ENCODE results near the gene TDRD15. TPM values are rescaled to one million over a fixed set of nuclear protein-coding genes. Genes with fewer than 3 reads are reported as not detected.

TDRD15 gene
- total RNA-seq, result not detected

GRCh38 chr2:21123473-21124393, at the start of gene TDRD15:
TSS of gene TDRD15 (plus strand) at chr2:21123968. CDS start at chr2:21137468, 13,500 bp downstream.
- Mint-ChIP-seq H3K27me3 (no peaks in the 10 kb centered on the region), H3K4me1 (ENCODE audit: low read depth) (no peaks in the 10 kb centered on the region), H3K36me3 (ENCODE audit: low read depth) (no peaks in the 10 kb centered on the region), H3K4me3 (no peak within 1 kb of the TSS), H3K27ac (no peak within 1 kb of the TSS), H3K9me3 (no peaks in the 10 kb centered on the region)
- no peak for DNase-seq
- ChIA-PET CTCF (interaction anchor here (1.3 kb wide), 1 partner anchor 80 kb away, joined by 3 read pairs; the partner anchor contains the start of gene APOB), POLR2A (no interaction called here)
- intact Hi-C loops (cut with micrococcal nuclease), result no loop called here
- ATAC-seq, result no peak
- TF ChIP-seq, protein P1, sequence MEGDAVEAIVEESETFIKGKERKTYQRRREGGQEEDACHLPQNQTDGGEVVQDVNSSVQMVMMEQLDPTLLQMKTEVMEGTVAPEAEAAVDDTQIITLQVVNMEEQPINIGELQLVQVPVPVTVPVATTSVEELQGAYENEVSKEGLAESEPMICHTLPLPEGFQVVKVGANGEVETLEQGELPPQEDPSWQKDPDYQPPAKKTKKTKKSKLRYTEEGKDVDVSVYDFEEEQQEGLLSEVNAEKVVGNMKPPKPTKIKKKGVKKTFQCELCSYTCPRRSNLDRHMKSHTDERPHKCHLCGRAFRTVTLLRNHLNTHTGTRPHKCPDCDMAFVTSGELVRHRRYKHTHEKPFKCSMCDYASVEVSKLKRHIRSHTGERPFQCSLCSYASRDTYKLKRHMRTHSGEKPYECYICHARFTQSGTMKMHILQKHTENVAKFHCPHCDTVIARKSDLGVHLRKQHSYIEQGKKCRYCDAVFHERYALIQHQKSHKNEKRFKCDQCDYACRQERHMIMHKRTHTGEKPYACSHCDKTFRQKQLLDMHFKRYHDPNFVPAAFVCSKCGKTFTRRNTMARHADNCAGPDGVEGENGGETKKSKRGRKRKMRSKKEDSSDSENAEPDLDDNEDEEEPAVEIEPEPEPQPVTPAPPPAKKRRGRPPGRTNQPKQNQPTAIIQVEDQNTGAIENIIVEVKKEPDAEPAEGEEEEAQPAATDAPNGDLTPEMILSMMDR (IDR thresholded peaks at IDR 0.05), result no peak

DNA sequence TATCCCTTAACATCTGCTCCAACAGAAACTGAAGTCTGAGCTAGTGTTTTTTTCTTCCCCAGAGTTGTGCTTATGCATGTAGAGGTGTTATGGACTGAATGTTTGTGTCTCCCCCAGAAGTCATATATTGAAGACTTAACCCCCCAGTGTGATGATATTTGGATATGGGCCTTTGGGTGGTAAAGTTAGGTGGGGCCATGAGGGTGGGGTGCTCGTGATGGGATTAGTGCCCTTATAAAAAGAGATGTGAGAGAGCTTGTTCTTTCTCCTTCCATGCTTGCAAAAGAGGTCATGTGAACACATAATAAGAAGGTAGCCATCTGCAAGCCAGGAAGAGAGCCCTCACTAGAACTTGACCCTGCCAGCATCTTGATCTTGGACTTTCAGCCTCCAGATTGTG, 45.5 kb upstream of the TDRD15 start:
- Mint-ChIP-seq H3K27ac (no peak overlapping the region), H3K9me3 (peaks cover 3% of the 10 kb centered on the region), H3K4me1 (ENCODE audit: low read depth) (no peaks in the 10 kb centered on the region), H3K36me3 (ENCODE audit: low read depth) (no peaks in the 10 kb centered on the region), H3K4me3 (no peak overlapping the region), H3K27me3 (no peaks in the 10 kb centered on the region)
- POLR2A ChIA-PET, result no interaction called here
- CTCF ChIA-PET, result no interaction called here
- TF ChIP-seq, protein P1 (IDR thresholded peaks at IDR 0.05), result no peak
- intact Hi-C loops (cut with micrococcal nuclease), result no loop called here
- DNase-seq (no peak), ATAC-seq (no peak)

DNA sequence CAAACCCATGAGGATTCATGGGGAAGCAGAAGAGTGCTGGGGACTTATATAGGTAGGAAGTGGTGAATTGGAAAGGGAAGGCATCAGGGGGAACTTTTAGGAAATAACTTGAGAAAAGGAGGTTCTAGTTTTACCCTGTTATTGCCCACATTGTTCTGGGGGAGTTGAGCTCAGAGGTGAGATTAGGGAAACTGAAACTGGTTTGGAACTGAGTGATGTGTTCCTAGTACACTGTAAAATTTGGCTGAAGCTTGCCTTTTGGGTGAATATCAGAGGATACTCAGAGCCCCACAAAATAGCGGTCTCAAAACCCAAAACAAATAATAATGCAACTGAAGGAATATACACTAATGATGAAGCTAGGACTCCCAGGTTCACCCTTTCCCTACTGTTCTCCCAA, 40.3 kb upstream of the TDRD15 start:
- H3K4me1 Mint-ChIP-seq (ENCODE audit: low read depth), result no peaks in the 10 kb centered on the region
- ATAC-seq (no peak), DNase-seq (no peak)
- H3K36me3 Mint-ChIP-seq (ENCODE audit: low read depth), result no peaks in the 10 kb centered on the region
- TF ChIP-seq, protein P1 (IDR thresholded peaks at IDR 0.05), result no peak
- no peak overlapping the region for H3K4me3 Mint-ChIP-seq
- CTCF ChIA-PET, result no interaction called here
- intact Hi-C loops (cut with micrococcal nuclease), result no loop called here
- H3K9me3 Mint-ChIP-seq, result peaks cover under 1% of the 10 kb centered on the region
- no peak overlapping the region for H3K27ac Mint-ChIP-seq
- no peaks in the 10 kb centered on the region for H3K27me3 Mint-ChIP-seq
- POLR2A ChIA-PET, result no interaction called here

DNA sequence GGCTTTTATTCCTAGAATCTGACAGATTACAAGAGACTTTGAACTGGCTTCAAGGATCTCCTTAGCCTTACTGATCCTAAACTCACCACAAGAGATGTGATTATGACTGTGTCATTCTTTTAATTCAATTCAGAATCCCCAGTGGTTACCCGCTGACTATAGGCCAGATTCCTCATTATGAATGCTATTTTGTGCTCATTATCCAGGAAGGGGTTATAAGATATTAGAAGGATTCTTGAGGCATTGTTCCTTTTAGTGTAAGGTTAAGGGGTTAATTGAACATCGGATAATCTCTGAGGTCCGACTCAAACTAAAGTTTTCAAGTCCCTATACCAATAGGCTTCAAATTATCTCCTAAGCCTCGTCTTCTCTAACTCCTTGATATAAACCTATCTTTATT, 39.4 kb upstream of the TDRD15 start:
- no peaks in the 10 kb centered on the region for H3K27me3 Mint-ChIP-seq
- no peaks in the 10 kb centered on the region for H3K4me1 Mint-ChIP-seq (ENCODE audit: low read depth)
- no peaks in the 10 kb centered on the region for H3K9me3 Mint-ChIP-seq
- intact Hi-C loops (cut with micrococcal nuclease), result no loop called here
- ATAC-seq, result no peak
- H3K4me3 Mint-ChIP-seq, result no peak overlapping the region
- TF ChIP-seq, protein P1 (IDR thresholded peaks at IDR 0.05), result no peak
- POLR2A ChIA-PET, result no interaction called here
- no peaks in the 10 kb centered on the region for H3K36me3 Mint-ChIP-seq (ENCODE audit: low read depth)
- CTCF ChIA-PET, result no interaction called here
- no peak for DNase-seq
- H3K27ac Mint-ChIP-seq, result no peak overlapping the region

DNA sequence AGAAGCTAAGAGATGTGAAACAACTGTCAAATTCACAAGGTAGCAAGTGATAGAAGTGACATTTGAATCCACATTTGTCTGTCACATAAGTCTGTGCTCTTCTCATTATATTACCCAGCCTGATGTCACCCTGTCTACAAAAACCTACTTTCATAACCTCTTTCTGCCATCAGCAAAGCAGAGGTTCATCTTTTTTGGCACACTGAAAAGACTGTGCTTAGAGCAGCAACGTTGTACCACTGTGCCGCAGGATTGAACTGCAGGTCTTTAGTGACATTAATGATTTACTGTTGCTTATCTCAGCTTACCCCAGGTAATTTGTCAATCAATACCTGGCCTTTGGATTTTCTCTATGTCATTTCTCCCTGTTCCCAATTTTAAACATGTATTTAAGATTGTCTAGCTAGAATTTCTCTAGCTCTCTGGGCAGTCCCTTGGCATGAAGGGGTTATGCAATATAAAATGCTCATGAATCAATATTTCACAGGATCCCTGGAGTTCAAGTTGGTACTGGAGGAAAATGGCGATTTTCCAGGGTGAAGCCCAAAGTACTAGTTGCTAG, 31.4 kb upstream of the TDRD15 start:
- POLR2A ChIA-PET, result no interaction called here
- TF ChIP-seq, protein P1 (IDR thresholded peaks at IDR 0.05), result no peak
- Mint-ChIP-seq H3K36me3 (ENCODE audit: low read depth) (no peaks in the 10 kb centered on the region), H3K9me3 (no peaks in the 10 kb centered on the region), H3K4me3 (no peak overlapping the region), H3K27me3 (no peaks in the 10 kb centered on the region), H3K27ac (no peak overlapping the region), H3K4me1 (ENCODE audit: low read depth) (no peaks in the 10 kb centered on the region)
- ATAC-seq, result no peak
- no peak for DNase-seq
- intact Hi-C loops (cut with micrococcal nuclease), result no loop called here
- CTCF ChIA-PET, result no interaction called here

Measured in activated CD8-positive, alpha-beta T cell treated with anti-CD3 and anti-CD28 coated beads for 36 hours (primary cell).